SKM-1 (cell line): ENCODE results near the gene GULP1.

ENCODE experiments used
- DNase-seq: peaks from one replicate; lab custom pipeline; 2025; ENCODE audit not compliant: unreplicated experiment; lab: John Stamatoyannopoulos, UW

GULP1 gene

GRCh38 chr2:188322569-188323551 is 31.2 kb downstream of the GULP1 start:
- no peak for DNase-seq

DNA sequence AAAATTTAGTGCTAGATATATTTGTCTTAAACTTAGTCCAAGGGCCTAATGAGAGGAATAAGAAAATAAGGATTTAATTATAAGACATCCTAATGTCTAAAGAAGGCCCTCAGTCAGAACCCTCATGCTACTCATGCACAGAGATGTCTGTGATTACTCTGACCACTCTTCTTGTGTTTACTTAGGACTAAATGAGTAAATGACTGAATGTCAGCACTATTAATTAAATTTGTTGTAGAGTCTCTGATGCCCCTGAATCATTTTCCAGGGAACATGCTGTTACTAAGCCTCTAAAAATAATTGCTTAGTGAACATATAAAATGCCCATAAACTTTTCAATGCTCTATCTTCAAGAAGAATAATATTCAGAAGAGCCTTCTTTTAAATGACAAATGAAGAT is 32.4 kb downstream of the GULP1 start:
- DNase-seq = no peak

DNA sequence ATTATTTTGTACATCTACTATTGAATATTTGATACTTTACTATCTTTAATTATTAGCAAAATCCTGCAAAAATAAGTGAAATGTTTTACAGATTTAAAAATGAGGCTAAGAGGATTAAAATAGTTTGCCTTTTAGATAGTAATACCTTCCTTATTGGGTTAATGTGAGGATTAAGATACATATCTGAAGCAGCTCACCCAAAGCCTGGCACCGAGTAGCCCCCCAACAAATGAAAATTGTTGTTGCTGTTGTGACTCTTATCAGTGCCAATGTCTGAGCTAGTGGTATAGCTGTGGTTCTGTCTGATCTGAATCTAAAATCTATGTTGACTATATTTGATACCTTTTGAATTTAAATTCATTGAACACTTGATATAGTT is 34.6 kb downstream of the GULP1 start:
- no peak for DNase-seq

GRCh38 chr2:188326669-188327301 is 35.1 kb downstream of the GULP1 start:
- no peak for DNase-seq

DNA sequence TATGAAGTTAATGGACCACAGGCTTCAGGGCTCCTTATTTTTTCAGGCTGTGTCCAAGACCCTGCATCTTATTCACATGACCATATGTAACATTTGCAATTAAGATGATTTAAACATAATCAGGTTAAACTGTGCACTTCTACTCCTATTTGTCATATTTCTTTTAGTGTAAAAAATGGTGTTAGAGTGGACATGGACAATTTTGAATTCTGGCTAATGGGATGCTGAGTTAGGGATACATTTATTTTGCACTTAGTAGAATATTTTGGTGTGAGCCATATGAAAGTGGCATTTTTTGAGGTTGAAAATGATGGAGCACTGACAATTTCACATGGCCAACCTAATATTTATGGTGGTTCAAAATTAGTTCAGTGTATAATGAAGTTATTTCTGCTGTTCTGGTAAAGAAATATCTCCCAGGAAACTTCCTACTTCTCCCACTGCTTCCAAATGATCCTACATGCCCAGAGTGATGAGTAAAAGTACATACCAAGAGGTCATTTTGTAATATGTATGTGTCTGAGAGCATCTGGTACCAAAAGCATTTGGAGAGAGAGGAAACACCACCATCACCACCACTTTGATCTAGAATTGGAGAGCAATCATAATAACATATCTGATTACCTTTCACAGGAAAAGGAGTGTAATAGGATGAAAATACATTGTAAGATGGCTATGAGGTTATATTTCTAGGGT is 36.0 kb downstream of the GULP1 start:
- DNase-seq = no peak

- no peak for DNase-seq
Observed at GRCh38 chr2:188328419-188328818, 36.7 kb downstream of the GULP1 start.

DNA sequence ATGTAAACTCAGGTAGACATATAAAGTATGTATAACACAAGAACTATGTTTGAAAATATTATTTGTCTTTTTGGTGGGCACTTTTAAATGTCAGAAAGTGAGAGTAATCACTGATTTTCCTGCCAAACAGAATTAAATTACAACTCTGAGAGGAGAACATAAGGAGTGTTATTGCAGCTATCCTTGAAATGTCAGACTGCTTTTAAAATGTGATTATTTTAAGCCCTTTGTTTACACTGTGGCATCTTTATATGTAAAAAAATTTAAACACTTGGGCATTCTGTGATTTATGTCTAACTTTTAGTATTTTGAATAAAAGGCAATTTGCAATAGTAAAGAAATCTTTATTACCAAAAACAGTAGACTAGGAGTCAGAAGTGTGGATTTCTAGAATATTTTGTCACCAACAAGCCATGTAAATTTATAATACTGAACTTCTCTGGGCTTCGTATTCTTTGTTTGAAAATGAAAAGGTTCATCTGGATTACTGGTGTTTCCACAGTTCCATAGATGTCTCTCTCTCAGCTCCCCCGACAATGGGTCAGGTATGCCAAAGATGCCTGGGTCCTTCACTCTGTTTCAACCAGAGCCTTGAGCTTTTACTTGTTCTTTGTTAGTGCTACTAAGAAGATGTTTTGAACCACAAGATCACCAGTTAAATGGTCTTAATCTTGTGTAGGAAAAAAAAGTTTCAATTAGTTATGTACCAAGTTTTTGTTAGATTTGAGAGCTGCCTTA is 38.8 kb downstream of the GULP1 start:
- DNase-seq = no peak

DNA sequence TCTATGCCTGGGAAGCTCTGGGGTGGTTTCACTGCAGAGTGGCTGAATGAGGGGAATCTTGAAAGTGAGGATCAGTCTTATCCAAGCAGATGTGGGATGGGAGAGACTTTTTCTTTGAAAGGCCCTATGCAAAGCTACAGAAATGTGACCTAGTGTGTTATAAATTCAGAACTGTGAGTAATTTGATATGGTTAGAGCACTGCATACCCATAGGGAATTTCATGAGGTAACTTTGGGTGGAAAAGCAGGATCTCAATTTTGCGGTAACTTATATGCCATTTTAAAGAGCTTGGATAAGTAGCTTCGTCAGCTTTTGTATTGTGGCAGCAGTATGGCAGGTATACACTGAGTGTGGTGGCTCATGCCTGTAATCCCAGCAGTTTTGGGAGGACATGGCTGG is 40.9 kb downstream of the GULP1 start:
- no peak for DNase-seq

DNA sequence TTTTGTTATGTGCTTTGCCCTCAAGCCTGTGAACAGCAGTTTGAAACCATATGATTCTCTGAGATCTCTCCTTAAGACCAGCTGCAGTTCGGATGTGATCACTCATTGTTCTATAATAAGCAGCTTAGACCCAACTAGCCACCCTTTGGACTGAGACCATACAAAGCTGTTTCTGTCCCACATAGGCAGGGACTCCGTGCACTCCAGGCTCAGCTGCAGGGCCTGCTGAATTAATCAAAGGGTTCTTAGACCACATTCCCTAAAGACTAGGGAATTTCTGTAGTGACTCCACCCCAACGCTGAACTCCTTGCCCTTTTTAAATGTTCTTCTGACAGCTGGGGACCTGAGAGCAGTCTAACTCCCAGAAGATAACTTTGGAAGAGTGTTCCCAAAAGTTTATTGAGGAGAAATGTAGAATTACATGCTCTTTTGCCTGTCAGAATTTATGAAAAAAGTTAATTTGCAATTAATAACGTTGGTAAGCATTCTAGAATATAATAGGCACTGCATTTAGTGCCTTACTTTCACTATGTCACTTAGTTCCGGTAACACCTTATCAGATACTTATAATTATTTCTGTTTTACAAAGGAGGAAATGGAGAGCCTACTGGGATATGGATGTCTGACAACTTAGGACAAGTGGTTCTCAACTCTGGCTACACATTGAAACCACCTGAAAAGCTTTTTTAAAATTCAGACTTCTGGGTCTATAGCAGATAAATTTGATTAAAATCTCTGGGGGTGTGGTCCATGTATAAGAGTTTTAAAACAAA is 42.3 kb downstream of the GULP1 start:
- DNase-seq = no peak

GRCh38 chr2:188338463-188338862 is 46.8 kb downstream of the GULP1 start:
- no peak for DNase-seq

DNA sequence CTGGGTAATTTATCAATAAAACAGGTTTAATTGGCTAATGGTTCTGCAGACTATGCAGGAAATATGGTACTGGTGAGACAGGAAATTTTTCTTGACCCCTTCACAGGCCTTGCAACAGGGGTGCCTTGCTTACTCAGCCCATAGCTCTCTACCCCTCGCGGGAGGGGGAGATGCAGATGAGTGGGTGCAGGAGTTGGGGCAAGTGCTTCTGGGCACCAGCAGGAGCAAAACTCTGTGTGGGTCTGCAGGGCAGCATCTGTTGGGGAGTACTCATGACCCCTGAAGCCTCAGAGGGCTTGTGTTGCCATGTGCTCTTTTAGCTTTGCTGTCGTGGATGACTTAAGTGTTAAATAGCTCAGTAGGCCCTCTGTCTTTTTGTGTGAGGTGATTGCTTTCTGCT is 48.6 kb downstream of the GULP1 start:
- DNase-seq = no peak

DNA sequence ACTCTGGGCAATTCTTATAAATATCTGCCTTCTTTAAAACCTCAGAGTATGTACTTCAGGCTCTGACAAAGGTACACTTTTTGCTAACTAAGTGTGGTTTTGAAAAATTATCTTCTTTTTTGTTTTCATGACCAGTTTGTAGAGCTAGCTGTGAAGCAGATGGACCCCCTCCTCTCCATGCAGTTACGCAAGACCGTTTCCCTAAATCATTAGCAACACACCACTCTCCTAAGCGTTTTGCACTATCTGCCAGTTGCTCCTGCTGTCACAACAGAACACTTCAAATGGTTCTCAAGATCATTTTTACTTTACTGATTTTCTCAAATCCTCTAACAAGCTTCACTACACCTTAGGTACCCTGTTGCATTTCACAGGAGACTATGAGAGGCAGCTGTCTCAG is 53.3 kb downstream of the GULP1 start:
- DNase-seq = no peak

DNA sequence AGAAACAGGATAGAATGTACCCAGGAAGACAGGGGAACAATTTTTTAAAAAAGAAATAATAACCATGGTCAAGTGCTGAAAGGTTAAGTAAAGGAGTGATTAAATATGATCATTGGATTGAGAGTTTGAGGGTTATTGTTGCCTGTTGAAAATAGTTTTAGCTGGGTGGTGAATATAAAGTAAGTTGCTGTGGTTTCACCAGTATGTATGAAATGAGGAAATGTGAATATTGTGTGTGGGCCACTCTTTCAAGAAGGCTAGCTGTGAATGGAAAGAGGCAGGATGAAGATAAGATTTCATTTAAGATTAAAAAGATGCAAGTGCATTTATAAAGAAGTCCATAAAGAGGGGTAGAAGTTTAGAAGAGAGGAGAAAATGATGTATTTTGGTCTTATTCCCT is 53.8 kb downstream of the GULP1 start:
- no peak for DNase-seq

- no peak for DNase-seq
Observed at GRCh38 chr2:188345831-188346458, 54.3 kb downstream of the GULP1 start.

DNA sequence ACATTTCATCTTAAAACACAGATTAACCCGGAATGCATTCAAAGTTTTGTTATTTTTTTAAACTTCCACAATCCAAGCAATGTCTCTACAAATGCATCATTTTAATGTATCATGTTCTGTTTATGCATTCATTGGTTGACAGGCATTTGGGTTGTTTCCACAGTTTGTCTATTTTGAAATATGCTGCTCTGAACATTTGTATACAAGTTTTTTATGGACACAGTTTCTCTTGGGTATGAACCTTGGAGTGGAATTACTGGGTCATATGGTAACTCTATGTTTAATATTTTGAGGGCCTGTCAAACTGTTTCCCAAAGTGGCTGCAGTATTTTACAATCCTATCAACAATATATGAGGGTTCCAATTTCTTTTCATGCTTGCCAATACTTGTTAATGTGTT is 57.3 kb downstream of the GULP1 start:
- DNase-seq = no peak

DNA sequence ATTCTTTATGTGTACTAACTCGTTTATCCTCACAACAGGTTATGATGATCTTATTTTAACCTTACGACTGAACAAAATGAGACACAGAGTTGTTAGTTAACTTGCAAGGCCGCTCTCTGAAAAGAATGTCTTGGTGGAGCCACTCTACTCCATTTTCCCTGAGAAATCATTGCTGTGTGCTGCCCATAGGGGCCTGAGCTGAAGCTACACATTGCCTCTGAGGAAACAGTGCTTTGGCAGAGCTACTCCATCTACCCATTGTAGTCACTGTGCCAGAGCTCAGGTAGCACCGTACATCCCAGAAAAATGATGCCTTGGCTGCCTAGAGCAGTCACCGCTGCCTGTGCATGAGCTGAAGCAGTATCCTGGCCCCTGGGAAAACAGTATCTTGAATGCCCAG is 61.6 kb downstream of the GULP1 start:
- no peak for DNase-seq

DNA sequence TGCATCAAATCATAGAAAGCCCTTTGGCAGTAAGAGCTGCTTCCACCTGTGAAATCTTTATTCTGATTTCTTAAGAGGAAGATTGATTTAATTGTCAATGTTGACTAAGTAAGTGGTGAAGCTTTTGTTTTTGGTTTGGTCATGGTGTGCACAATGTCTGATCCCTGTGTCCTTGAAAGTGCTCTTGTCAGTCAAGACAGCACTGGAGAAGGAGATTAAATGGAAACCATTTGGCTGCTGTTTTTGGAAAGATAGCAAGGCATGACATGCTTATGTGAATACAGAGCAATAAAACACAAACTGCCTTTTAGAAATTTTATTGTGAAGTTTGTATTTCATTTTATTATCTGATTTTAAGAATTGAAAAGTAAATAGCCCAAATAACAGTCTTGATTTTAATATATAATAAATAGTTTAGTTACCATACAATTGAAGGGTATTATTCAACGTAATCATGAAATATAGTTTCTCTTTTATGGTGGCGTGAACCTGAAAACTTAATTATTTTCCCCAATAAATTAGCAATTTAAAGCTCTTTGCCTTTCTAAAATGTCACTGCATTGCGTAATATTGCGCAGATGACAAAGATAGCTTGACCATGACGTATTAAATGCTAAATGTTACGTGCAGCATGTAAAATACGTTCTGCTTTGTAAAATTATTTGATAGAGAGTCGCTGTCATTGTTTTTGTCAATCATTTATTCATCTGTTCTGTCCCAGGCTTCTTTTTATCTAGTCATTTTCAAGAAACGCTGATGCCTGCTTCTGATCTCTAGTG is 69.0 kb downstream of the GULP1 start:
- DNase-seq = no peak

DNA sequence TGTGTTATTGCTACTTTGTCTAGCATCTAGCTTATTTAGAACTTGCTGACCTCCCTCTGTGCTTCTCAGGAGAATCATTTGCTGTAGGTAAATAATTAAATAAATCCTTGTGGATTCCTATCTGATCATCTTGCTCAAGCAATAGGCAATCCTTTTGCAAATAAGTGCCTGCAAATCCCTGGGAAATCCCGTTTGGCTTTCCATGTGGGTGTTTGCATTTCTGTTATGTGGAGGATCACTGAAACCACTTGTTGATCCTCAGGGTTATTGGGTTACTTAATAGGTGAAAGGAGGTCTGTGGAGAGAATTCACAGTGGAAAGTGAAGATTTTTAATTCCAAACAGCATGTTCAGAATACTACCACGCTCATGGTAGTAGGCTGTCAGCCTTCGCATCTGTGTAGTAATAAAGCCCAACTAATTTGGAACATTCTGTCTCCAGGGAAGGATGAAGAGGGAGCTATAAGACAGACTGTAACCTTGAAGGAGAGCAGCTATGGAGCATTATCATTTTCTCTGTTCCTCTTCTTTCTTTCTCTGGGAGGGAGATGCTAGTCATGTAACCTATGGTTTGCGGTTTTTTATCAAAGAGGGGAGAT is 72.5 kb downstream of the GULP1 start:
- no peak for DNase-seq
